GM13976 (cell line): ENCODE results near the gene TTC24.

Source experiments
- DNase-seq: peaks from one replicate; pipeline ENCODE4 v3.0.0; 2012; ENCODE audit warnings: low spot score
- CTCF ChIP-seq: IDR thresholded peaks from 2 replicates; pipeline ENCODE4 v1.5.1; 2012; ENCODE audit warnings: borderline replicate concordance, mild to moderate bottlenecking; ENCODE audit not compliant: insufficient read depth; ENCODE audit errors: extremely low read depth, missing control alignments, control extremely low read depth
- in situ Hi-C: fragments of 300-500 bp; cut with MboI; formaldehyde crosslinking; loops from one replicate; pipeline ENCODE4 v1.12.0; 2022; ENCODE audit warnings: low sequenced_read_pairs, mixed read lengths, inconsistent platforms; ENCODE audit not compliant: unreplicated experiment

TTC24 gene

DNA sequence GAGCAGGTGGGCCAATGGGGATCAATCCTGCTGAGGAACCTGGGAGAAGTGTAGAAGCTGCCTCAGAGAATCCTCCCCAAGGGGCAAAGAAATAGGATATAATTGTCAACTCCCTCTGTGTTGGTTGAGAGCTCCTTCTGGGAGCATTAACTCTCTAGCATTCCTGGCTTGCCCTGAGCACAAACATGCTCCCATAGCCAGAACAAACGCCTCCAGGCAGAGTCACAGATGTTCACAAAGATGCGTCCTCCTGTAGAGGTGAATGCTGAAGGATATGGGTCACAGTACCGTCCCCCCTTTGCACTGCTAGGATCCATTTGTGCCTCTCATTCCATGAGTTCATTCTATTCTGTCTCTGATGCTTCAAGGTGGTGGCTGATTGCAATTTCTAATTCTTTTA lies 52.8 kb downstream of the TTC24 start:
- no peak for TF ChIP-seq CTCF
- no peak for DNase-seq
- in situ Hi-C loops = no loop called here
